OCI-M1 (cell line): ENCODE results near the gene STK10.
A peak's percentile ranks its signal among the peaks of the same experiment; 100 is the strongest.

Source experiments
- DNase-seq: peaks from one replicate; lab custom pipeline; 2025; lab: John Stamatoyannopoulos, UW

The STK10 gene

DNA sequence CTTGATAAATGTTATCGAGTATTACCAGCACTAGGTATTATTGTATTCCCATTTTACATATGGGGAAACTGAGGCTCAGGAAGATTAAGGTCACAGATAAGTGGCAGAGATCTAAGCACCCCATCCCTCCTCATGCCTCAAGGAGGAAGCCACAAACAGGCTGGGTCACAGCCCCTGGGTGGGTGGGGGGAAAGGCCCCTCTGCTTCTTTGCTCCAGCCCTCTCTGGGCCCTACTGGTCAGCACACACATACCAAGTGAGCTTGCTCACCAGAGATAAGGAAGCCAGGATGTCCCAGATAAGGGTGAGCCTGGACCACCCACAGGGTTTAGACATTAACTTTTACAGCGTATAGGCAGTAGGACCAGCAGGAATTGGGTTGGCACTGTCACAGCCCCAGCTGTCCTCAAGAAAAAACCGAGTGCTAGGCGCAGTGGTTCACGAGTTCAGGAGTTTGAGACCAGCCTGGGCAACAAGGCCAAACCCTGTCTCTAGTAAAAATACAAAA lies 45.3 kb downstream of the STK10 start:
- peak; percentile 87 for DNase-seq

DNA sequence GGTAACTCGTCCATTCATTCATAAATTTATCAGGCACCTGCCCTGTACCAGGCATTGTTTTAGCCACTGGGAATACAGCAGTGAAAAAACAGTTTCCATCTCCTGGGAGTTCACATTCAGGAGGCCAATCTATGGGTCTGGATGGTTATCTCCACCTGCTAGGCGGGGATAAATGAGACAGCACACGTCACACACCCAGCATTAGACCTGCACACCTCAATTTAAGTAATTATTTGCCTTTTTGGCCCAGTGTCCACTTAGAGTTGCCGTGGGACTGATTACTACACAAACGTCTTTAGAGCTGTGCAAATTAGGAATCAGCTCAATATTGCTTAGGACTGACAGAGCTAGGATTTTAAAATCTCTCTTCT lies 46.1 kb downstream of the STK10 start:
- DNase-seq, result no peak

DNA sequence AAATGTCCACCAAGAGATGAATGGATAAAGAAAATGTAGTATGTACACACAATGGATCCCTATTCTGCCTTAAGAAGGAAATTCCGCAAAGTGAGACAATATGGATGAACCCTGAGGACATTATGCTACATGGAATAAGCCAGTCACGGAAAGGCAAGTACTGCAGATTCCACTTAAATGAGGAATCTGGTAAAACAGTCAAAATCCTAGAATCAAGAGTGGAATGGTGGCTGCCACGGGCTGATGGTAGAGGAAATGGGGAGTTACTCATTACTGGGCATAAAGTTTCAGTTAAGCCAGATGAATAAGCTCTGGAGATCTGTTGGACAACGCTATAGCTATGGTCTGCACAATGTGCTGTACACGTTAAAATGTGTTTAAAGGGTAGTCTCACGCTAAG lies 47.2 kb downstream of the STK10 start:
- DNase-seq, result no peak

DNA sequence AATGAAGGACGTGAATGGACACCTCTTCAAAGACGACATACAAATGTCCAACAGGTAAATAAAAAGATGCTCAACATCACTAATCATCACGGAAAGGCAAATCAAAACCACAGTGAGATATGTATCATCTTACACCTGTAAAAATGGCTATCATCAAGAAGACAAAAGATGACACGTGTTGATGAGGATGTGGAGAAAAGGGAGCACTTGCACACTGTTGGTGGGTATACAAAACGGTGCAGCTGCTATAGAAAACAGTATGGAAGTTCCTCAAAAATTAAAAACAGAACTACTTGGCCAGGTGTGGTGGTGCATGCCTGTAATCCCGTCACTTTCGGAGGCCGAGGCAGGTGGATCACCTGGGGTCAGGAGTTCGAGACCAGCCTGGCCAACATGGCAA lies 47.9 kb downstream of the STK10 start:
- DNase-seq, result no peak

DNA sequence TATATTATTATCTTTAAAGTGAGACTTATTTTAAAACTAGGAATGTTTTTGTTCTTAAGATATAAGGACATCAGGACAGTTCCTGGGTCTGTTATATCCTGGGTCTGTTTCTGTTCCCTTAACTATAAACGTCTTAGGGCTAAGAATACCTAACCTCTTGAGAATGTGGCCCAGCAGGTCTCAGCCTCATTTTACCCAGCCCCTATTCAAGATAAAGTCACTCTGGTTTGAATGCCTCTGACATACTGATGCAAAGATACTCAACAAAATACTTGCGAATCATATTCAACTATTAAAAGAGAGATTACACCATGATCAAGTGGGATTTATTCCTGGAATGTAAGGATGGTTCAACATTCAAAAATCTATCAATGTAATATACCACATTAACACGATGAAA lies 51.0 kb downstream of the STK10 start:
- no peak for DNase-seq

DNA sequence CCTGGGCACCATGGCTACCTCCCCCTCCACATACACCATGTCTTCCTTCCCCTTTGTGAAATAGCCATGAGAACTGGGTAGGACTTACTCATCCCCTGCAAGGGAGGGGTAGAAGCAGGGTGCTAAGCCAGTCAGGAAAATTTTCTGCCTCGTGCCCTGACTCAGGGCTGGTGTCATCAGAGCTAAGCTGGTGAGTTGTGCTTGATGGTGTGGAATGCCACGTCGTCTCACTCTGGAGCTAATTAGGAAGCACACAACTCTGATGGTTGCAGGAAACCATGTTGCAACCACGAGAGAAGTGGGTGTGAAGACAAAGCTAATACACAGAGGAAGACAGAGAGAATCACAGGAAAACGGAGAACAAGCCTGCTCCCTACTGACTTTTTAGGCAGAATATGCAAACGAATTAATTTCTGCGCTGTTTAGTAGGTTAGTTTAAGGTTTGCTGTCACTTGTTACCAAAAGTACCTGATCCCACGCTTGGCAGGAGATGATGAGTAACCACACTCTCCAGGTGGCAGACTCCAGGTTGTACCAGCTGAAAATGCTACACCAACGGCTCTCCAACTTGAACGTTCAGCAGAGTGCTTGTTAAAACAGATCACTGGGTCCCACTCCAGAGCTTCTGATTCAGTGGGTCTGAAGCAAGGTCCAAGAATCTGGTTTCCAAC lies 54.5 kb downstream of the STK10 start:
- no peak for DNase-seq

DNA sequence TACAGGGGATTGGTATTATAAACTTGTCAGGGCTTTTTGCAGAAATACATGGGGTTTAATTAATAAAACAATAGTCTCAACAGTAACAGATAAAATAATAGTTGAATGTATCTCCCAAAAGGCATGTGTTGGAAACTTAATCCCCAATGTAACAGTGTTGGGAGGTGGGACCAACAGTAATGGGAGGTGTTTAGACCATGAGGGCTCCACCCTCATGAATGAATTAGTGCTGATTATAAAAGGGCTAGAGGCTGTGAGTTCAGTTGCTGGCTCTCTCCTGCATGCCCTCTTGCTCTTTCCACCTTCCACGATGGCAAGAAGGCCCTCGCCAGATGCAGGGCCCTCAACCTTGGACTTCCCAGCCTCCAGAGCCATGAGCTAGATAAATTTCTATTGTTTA lies 56.3 kb downstream of the STK10 start:
- no peak for DNase-seq

DNA sequence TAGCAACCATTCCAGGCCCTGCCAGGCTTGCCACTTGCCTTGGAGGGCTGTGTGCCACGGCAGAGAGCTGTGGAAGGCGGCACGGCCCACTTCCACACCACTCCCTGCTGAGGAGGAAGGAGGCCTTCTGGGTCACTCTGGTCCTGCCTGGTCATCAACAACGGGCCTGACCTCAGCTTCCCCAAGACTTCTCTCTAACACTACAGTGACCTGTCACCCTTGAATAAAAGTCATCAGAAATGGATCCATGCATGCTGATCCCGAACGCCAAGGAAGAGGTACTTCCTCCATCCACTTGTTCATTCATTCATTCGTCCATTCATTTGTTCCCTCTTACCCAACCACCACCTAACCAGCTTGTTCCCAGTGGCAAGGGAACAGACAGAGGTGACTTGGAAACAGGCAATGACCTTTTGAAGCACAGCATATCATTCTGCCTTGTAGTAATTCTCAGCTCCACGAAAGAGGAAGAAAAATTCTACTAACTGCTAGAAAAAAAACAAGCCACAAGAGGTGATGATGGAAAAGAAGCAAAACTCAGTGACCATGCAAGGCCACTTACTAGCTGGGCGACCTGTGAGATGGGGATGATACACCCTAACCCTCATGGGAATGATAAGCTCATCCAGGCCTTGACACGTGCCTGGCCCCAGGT lies 58.6 kb downstream of the STK10 start:
- DNase-seq, result no peak

DNA sequence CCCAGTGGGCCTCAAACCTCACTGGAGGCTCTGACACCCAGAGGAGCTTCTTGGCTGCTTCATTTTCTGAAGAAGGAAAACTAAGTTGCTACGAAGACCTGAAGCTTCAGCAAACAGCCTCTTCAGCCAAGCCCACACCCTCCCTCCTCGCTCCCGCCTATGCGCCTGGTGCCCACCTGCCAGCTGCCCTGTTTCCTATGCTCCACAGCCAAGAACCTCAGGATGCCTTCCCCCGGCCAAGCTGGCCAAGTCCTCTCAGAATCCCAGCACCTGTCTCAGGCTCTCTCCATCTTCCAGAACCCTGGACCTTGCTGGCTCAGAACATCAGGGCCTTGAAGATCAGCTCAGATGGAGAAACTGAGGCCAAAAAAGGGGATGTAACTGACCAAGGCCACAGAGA lies 60.4 kb downstream of the STK10 start:
- no peak for DNase-seq

DNA sequence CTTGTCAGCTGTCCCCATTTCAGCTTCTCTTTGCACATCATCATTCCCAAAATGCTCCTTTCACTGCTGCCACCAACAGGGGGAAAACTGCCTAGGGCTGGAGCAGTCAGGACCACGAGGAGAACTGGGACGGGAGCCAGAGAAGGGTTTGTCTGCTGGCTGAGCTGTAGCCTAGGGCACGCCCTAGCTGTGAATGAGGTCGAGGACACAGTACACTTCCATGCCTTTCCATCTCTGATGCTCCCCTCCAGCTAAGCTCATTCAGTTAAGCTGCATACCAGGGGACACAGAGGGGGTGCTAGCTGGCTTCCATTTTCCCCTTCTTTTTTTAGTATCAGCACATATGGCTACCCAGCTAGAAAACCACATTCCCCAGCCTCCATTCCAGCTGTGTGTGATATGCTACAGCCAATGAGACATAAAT lies 64.7 kb downstream of the STK10 start:
- no peak for DNase-seq

DNA sequence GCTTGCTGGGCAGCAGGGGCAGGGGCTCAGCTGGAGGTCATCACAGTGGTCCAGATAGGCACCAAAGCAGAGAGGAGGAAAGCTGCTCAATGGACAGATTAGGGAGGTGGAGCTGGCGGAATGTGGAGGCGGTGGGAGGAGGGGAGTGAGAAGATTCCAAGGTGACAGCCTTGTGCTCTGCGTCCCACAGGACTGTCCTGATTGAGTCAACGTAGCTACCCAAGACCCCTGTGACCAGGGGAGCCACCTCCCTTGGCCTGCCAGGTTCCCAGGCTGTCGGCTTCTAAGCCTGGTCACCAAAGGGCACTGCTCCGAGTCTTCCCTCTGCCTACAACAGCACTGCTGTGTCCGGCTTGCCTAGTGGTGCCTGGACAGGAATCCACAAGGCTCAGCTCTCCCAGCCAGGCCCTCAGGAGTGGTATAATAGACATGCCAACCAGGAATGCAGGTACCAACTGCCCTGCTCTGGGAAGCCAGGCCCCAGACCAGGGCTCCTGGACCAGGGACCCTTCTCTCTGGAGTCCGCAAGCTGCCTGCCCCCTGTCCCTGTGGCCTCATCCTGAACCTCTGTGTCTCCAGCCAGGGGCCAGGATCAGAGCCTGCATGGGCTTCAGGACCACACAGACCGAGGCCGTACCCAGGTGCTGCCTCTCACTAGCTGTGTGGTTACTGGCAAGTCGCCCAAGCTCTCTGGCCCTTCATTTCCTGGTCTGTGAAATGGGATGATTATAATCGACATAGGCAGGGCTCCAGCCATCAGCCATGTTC lies 67.9 kb downstream of the STK10 start:
- DNase-seq, result no peak

DNA sequence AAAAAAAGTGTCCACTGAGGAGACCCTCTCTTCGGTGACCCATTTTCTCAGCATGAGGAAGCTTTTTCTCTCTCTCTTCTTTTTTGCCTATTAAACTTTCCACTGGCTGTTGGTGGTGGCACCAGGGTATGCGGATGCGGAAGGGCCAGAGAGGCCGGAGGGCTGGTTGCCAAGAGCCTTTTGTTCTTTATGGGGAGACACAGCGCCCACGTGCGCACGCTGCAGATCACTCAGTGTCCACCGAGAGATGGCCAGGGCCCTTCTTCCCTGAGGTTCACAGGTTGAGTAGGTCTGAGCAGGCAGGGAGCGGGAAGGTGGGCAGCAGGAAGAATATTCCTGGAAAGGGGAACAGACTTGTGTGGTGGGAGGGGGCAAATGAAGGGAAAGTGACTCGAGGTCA lies 69.1 kb downstream of the STK10 start:
- DNase-seq, result no peak

DNA sequence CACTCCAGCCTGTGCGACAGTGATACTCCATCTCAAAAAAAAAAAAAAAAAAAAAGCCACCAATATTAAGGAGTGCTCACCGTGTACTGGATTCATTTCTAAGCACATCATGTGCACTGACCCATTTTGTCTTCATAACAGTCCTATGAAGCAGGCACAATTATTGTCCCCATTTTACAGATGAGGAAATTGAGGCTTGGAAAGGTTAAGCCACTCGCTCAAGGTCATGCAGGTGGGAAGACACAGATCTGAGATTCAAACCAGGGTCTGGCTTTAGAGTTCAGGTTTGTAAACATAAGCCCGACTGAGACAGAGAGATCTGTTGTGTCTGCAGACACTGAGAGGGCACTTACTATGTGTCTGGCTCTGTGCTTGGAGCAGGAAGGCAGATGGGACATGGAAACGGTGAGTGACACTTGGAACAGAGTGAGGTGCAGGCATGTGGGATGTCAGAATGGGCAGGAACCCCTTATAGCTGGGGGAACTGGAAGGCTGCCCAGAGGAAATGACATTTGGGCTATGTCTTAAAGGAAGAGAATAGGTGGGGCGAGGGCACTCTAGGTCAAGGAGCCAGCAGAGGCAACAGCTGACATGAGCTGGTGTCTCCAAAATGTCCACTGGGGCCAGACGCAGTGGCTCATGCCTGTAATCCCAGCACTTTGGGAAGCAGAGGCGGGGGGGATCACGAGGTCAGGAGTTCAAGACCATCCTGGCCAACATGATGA lies 69.9 kb downstream of the STK10 start:
- no peak for DNase-seq

DNA sequence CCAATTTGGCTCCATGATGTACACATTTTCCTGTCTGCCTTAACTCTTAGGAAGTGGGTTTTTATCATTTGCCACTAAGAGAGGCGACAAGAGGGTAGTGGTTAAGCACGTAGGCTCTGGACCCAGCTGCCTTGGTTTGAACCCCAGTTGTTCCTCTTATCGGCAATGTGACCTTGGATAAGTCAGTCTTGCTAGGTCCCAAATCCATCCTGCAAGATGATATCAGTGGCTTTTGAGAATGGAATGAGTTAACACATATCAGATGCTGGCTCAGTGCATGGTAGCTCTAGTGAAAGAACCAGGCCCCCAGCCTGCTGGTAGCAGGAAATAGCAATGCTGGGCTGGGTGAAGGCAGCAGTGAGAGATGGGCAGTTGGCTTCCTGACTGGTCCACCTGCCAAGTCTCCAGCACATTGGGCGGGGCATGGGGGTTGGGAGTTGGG lies 72.5 kb downstream of the STK10 start:
- no peak for DNase-seq

DNA sequence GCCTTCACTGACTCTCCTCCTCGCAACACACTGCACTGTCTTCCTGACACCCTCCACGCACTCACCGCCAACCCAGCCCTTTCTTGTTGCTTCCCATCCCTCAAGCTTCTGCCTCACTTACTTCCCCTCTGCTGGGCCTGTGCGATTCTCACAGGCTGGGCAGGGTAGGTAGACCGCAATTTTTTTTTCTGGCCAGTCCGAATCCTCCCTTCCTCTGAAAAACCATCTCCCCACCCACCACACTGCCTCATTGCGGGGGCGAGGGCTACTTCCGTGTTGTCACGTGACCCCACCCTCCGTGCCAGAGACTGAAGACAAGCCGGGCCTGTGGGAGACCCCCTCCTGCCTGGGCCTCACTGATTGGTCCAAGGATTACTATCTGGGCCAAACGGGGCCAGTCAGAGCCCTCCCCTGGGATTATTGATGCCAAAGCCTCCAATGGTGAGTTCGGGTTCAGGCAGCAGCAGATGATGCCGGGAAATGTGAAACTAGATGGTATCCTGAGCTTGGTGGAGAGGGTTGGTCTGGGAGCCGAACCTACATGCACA lies 73.1 kb downstream of the STK10 start:
- DNase-seq, result peak; percentile 99

DNA sequence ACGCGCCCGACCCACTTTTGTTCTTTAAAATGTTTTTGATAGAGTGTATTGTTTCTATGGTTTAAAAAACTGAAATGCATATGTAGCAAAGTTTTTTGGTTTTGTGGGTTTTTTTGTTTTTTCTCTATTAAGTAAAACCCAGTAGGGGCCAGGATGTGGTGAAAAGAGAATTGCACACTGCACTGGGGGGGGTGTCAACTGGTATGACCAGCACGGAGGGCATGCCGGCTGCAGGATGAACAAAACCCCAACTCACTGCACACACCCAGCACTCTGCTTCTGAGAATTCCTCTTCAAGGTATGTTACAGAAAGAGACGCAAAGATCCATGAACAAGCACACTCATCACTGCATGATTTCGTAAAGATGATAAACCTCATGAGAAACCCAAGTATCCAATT lies 75.0 kb downstream of the STK10 start:
- peak; percentile 7 for DNase-seq

DNA sequence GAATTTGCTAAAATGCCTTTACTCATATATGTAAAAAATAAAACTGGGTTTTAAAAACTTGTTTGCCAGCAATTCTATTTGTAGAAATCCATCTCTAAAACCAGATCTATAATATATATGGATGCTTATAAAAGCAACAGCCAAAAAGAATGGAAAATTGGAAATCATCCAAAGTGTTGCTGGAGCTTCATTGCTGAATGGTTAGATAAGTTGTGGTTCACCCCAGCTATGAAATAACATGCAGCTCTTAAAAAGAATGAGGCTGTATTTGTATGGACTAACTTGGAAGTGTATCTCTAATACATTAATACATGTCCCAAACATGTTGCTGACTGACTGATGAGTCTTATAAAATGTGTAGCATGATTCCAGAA lies 76.2 kb downstream of the STK10 start:
- peak; percentile 87 for DNase-seq

DNA sequence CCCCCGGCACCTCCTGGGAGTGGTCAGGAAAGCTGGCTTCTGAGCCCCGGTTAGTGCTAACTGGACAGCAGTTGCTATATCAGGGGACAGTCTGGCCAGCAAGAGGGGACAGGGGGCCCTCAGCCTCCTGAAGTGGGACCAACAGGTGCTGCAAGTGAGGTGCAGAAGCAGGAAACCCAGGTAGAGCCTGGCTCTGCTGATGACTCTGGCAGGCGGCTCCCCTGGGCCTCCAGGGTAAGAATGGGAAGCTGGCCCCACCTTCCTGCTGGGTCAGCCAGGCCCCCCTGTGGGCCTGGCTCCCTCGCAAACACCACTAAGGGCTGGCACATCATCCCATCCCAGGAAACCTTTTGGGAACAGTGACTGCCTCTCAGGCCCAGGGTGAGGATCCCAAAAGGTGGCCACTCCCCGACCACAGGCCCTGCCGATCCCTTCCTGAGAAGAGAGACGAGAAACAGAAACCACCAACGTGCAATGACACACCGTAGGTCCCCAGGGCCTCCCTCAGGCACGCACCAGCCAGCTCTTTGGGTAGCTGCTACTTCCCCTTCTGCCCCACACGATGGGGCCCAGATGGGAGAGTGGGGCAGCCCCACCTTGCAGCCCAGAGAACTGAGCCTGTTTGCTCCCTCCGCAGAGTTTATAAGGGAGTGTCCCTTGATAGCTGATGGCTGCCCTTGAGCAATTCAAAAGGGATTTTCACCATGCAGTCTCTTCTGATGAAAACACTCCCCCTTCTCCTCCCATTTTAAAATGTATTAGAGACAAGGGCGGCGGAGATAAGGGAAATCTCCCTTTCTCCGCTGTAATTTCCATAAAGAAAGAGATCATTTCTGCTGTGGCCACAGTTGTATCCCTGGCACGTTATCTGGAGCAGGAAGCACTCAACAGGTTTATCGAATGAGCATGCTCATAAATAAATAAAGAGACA lies 76.8 kb downstream of the STK10 start:
- peak; percentile 96 for DNase-seq

DNA sequence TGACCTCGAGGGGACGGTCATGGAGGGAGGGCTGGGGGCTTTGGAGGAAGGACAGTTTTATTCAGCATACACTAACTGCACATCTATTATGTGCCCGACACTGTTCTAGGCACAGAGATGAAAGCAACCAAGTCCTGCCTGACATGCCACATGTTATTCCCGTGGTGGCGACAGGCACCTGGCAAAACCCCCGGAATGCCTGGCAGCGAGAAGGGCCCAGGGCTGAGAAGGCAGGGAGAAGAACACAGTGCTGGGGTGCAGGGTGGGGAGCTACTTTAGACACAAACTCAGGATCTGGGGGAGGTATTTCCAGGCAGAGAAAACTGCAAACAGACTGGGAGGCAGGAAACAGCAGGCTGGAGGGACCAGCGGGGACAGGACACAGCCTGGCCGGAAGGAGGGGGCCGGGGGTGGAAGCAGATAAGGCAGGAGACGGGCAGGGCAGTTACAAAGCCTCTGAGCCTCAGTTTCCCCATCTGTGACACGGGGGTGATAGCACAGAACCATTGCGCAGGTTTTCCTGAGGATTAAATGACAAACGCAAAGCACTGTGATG lies 77.7 kb downstream of the STK10 start:
- DNase-seq, result no peak

DNA sequence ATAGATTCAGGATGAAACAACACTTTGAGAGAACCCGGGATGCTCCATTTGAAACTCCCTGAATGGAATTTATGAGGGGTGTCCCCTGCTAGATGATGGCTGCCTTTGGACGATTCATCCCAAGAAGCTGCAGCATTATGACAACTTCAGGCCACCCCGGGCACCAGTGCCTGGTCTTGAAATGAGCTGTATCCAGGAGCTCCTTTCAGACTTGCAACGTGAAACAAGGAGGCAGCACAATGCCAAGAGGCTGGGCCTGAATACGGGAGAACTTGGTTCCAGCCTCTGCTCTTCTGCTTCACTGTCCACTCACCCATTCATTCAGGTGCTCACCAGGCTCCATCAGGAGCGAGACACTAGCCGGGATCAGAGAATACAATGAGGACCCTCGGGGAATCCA lies 78.3 kb downstream of the STK10 start:
- DNase-seq, result no peak

DNA sequence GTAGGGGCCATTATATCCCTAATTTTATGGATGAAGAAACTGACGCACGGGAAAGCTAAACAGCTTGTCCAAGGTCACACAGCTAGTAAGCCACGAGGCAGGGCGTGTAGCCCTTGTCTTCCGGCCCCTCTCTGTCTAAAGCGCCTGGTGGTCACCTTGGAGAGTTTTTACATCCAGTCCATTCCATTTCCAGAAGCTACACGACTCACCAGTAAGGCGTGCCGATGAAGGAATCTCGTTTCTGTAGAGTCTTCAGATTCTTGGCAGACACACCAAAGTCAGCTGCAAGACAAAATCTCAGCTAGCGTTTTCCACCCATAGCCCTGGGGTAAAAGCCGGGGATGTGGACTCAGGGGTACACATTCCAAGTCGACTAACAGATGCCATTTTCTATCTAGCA lies 80.5 kb downstream of the STK10 start:
- no peak for DNase-seq
